ENCODE data around the gene RGS14.
A peak's percentile ranks its signal among the peaks of the same experiment; 100 is the strongest.
"Not testable (repeated sequence)": the region's sequence is repeated elsewhere in the genome, so short reads cannot be mapped to it uniquely, and the experiment has no call there.

RGS14 gene

DNA sequence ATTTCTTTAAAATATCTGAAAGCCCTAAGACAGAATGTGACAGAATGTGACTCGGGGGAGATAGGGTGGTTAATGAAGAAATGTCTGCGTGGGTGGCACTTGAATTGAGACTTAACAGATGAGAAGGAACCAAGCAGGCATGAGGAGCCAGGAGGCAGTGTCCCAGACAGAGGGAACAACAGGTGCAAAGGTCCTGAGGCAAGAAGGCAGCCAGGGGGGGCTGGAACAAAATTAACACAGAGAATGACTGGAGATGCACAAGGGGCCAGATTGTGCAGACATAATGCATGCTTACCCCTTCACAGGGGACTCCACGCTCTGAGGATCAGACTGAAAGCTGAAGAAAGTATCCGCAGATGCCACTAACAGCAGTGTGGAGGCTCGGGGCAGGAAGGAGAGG, 8.0 kb upstream of the RGS14 start:
- DNase-seq (ENCODE audit: low read depth, low spot score): no peak

DNA sequence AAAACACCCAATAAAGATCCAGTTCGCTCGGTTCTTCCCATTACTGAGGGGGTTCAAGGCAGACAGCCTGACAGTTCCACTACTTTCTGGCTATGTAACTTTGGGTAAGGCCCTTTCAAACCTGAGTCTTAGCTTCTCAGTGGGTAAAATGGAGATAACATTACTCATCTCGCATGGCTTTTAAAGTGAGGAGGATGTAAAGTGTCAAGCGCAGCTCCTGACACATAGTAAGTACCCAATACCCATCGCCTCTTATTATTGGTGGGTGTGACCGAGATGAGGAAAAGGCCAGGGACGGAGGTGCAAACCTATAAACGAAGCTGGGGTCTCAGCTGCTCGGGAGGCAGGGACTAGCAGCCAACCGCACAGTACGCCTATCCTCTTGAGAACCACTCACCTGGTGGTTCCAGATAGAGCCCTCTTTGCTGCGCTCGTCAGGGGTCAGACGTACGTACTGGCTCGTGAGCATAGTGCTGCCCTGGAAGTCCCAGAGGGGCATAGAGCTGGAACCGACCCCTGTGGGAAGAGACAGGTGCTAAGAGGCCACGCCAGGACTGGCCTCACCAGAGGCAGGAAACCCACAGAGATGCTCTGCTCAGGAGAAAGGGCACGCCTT, 6.8 kb upstream of the RGS14 start:
- no peak for DNase-seq (ENCODE audit: low read depth, low spot score)

DNA sequence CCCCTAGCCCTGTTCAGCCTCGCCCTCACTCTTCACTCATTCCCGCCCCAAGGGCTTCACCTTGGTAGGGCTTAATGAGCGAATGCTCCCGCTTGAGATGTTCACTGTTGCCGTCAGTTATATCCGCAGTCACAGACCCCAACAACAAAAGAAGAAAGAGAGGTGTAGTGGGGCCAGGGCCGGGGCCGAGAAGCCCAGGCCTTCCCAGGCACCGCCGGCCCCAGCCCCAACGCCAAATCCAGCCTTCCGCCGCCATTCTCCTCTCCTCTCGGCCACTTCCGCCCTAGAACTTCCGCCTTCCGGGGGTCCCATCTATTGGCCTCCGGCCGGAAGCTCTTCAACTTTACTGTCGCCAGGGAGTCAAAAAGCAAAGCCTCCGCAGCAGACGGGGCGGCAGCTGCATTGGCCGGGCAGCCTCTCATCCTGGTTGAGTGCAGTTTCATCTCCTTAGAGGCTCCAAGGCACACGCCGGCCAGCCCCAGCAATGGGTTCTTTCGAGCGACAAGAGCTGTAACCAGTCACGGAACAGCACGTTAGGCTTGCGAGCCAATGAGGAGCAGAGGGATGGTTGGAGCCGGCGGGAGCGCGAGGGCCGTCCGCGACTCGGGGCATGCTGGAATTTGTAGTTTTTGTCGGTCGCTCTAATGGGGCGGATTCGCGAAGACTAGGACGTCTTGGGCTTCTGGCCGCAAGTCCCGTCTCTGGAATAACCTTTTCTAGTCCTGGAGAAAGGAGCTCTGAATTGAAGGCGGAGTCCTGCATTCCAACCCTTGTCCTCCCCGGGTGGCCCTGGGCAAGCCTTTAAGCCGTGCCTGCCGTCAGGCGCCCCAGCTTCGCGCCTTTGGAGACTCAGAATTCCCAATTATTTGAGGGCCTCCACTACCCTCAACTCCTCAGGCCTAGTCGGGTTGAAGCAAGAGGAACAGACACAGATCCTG, 6.1 kb upstream of the RGS14 start, which contains the start of gene LMAN2:
TSS of gene LMAN2 (minus strand) at position 277 of the 938 bp plus-strand sequence. CDS start at position 256, 21 bp downstream.
- DNase-seq (ENCODE audit: low read depth, low spot score): peak; percentile 87

GRCh38 chr5:177353093-177353492, 4.6 kb upstream of the RGS14 start:
- no peak for DNase-seq (ENCODE audit: low read depth, low spot score)

GRCh38 chr5:177354256-177354655, 3.5 kb upstream of the RGS14 start:
- DNase-seq (ENCODE audit: low read depth, low spot score): no peak

DNA sequence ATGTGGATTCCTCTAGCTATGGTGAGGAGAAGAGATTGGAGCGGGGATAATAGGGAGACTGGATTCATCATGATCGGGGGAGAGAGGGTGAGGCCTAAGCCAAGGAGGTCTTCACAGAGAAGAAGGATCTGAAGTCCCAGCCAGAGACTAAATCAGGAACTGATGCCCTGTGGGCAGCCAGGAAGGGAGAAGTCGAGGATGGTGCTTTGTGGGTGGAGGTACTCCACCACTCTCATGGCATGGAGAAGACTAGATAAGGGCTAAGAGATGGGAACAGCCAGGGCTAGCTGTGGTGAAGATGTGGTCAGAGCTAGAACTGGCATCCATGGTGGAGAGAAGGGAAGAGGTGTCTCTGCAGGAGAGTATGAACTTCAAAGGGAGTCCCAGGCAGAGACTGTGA, 3.0 kb upstream of the RGS14 start:
- DNase-seq (ENCODE audit: low read depth, low spot score): no peak

GRCh38 chr5:177355162-177355867, 2.4 kb upstream of the RGS14 start:
- DNase-seq (ENCODE audit: low read depth, low spot score): no peak

GRCh38 chr5:177355868-177356168, 1.9 kb upstream of the RGS14 start:
- no peak for DNase-seq (ENCODE audit: low read depth, low spot score)

- DNase-seq (ENCODE audit: low read depth, low spot score): no peak
These were observed 978 bp upstream of the RGS14 start for GRCh38 chr5:177356746-177357145.

DNA sequence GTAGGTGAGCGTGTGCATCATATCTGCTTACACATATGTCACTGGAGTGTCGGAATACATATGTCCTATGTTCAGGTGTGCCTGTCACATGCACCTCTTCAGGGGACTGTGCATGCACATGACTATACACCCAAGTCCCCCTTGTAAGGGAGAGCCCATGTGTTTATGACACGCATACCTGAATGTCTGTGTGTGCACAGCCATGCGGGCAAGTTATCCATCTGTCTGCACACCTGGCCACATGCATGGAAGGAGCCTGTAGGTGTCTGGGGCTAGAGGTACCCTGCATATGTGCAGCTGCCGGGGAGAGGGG, 622 bp upstream of the RGS14 start:
- DNase-seq (ENCODE audit: low read depth, low spot score): no peak

DNA sequence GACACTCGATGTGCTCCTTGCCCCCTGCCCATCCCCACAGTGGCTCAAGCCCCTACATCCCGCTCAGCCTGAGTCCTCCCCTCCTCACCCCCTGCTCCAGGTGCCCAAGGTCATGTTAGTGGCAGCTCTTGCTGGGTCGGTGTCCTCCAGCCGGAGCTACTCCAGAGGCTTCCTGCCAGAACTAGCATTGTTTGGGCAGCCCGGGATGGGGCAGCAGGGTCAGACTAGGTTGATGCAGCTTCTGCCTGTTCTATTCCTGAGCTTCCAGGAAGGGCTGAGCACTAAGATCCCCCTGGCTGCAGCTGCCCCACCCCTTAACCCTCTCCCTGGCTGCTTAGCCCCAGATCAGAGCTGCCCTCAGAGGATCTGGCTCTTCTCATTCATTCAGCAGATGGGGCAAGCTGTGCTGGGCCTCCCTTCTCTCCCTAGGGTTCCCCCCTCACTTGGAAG, 671 bp downstream of the RGS14 start:
- no peak for DNase-seq (ENCODE audit: low read depth, low spot score)

DNA sequence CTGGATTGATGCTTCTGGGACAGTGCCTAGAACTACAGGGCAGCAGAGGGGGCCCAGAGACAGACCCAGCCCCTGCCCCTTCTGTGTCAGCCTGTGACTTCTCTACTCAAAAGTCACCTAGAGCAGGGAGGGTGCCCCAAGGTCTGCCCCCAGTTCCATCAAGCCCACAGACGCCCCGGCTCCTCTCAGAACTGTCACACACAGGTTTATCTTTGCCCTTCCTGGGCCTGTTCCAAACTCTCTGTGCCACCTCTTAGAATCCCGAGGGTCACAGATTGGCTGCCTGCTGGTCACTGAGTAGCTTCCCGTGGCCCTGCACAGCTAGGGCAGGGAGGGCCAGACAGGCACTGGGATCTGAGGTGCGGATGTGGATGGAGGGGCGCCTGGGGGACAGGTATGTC, 1.7 kb downstream of the RGS14 start:
- no peak for DNase-seq (ENCODE audit: low read depth, low spot score)

DNA sequence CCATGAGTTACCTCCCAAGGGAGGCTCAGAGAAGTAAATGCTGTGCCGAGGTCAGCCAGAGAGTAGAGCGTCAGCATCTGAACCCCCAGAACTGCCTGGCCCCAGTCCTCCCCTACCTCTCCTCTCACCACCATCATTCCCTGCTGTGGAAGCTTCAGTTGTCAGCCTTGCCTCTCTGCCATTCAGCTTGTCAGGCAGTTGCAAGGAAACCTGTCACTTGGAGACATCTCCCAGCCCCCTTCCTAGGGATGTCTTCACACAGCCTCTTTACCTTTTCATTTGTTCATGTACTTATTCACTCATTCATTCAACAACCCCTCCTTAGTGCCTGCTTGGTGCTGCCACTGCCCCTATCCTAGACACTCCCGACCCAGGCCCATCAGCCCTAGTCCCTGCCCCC, 2.1 kb downstream of the RGS14 start:
- DNase-seq (ENCODE audit: low read depth, low spot score): no peak

DNA sequence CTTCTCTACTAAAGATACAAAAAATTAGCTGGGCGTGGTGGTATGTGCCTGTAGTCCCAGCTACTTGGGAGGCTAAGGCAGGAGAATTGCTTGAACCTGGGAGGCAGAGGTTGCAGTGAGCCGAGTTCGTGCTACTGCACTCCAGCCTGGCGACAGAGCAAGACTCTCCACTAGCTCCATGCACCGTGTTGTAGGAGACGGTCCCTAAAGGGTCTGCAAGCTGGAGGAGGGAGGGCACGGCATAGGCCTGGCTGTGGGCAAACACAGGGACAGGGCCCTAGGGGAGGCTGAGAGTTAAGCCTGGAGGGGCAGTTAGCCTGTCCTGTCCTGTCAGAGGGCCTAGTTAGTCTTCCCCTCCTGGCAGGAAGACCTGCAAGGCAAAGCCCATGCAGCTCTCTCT, 3.0 kb downstream of the RGS14 start:
- DNase-seq (ENCODE audit: low read depth, low spot score): not testable (repeated sequence)

- no peak for DNase-seq (ENCODE audit: low read depth, low spot score)
These were observed 3.9 kb downstream of the RGS14 start for GRCh38 chr5:177361418-177362291.

- DNase-seq (ENCODE audit: low read depth, low spot score): no peak
These were observed 4.5 kb downstream of the RGS14 start for GRCh38 chr5:177362292-177362609.

DNA sequence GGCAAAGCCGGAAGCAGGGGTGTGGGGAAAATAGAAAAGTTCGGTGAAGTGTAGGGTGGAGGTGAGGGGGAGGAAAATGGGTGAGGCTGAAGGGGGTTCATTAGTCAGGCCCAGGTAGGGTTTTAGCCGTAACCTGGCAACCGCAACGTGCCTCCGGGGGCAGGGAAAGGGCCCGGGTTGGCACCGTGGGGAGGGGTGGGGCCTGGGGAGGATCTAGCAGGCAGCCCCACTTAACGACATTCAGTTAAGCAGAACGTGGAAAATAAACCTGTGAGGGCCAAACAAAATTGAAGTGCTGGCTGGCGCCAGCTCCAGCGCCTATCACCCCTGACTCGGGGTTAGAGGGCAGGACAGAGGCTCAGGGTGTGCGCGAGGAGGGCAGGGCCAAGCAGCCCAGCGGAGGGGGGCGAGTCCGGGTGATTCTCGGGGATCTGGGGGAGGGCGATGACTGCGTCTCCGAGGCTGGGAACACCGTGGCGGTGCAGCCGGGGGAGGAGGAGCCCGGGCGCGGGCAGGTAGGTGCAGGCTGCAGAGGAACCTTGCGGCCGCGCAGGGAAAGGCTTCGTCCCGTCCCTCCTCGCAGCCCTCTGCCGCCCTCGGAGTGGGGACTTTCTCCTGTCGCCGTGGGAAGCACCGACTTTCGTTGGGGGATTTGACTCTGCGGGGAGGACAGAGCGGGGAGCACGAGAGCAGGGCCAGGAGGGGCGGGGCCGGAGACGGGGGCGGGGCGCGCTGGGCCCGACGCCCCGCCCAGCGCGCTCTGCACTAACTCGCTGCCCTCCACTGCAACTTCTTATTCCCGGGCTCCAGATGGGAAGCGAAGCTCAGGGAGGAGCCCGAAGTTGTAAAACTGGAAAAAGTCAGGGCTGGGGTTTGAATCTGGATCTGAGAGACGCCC, 5.1 kb downstream of the RGS14 start:
- peak; percentile 40 for DNase-seq (ENCODE audit: low read depth, low spot score)

GRCh38 chr5:177363565-177363964, 5.8 kb downstream of the RGS14 start:
- no peak for DNase-seq (ENCODE audit: low read depth, low spot score)

DNA sequence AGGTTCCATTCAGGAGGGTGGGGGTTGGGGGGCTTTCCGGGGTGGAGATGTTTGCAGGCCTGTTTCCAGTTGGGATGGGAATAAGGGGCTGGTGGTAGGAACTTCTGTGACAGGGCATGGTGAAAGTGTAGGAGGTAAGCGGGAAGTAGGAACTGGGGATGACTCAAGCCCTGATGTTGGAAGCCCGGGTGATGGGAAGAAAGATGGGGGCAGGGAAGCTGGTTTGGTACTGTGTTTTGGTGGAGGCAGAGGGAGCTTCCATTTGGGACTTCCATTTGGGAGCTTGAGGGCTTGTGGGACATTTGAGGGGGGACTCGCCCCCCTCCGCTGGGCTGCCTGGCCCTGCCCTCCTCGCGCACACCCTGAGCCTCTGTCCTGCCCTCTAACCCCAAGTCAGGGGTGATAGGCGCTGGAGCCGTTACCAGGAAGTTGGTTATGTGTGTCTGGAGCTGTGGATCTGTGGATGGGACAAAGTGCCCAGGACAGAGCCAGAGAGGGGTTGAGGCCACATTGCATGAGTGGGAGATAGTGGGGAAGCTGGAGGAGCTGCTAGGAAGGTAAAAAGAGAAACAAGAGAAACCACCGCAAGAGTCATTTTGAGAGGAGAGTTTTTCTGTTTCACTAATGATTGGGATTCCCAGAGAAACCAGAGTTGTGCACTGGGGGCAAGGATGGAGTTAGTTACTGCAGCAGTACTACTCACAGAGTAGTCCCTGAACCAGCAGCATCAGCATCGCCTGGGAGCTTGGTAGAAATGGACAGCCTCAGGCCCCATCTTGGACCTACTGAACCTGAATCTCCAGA, 6.6 kb downstream of the RGS14 start:
- DNase-seq (ENCODE audit: low read depth, low spot score): no peak
